Upper lobe of left lung (tissue), 4 donors: ENCODE data around the gene CSNK1G2.

Experiments
- EP300 ChIP-seq, 4 donors: sonication (generic); formaldehyde crosslinking; IDR thresholded peaks; one replicate each; pipeline ENCODE4 v1.5.1; 2017; ENCODE audit warnings: antibody characterized with exemption in 4 of 4, control low read depth in 2 of 4
- POLR2AphosphoS5 ChIP-seq, 2 donors: sonication (generic); formaldehyde crosslinking; IDR thresholded peaks; one replicate each; pipeline ENCODE4 v1.5.1; 2017; ENCODE audit warnings: antibody characterized with exemption in 2 of 2
- TF ChIP-seq, protein P1 (sequence below), 6 experiments: fragments of 450-650 bp in 4 of 6; fragments of 200-600 bp in 2 of 6; sonication (generic) in 2 of 6; IDR thresholded peaks; one replicate each; pipeline ENCODE4 v1.5.1; 2016 to 2019; ENCODE audit warnings: antibody characterized with exemption in 6 of 6

DNA sequence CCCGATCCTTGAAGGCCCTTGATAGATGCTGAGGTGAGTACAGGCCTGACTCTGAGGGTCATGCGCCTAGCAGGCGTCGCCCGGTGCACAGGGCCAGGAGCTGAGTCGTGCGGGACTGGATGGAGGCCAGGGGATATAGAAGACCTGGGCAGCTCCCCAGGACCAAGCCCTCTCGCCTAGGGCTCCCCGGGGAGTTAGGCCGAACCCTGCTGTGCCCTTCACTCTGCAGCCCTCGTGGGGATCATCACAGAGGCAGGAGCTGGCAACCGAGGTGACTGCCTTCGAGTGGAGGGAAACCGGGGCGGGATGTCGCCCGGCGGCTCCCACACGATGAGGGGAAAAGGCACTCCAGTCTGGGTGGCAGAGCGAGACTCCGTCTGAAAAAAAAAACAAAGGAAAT, 11.7 kb downstream of the CSNK1G2 start:
- TF ChIP-seq, protein P1, sequence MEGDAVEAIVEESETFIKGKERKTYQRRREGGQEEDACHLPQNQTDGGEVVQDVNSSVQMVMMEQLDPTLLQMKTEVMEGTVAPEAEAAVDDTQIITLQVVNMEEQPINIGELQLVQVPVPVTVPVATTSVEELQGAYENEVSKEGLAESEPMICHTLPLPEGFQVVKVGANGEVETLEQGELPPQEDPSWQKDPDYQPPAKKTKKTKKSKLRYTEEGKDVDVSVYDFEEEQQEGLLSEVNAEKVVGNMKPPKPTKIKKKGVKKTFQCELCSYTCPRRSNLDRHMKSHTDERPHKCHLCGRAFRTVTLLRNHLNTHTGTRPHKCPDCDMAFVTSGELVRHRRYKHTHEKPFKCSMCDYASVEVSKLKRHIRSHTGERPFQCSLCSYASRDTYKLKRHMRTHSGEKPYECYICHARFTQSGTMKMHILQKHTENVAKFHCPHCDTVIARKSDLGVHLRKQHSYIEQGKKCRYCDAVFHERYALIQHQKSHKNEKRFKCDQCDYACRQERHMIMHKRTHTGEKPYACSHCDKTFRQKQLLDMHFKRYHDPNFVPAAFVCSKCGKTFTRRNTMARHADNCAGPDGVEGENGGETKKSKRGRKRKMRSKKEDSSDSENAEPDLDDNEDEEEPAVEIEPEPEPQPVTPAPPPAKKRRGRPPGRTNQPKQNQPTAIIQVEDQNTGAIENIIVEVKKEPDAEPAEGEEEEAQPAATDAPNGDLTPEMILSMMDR (IDR thresholded peaks at IDR 0.05), result no peak
- no peak for TF ChIP-seq EP300 (IDR thresholded peaks at IDR 0.05)
- TF ChIP-seq POLR2AphosphoS5 (IDR thresholded peaks at IDR 0.05), result no peak
